Neural crest cell (in vitro differentiated cells): ENCODE data around the gene C2CD2L. TPM values are rescaled to one million over a fixed set of nuclear protein-coding genes. Genes with fewer than 3 reads are reported as not detected.
"Not testable (repeated sequence)": the region's sequence is repeated elsewhere in the genome, so short reads cannot be mapped to it uniquely, and the experiment has no call there.

Experiments used
- DNase-seq: peaks from one replicate; pipeline ENCODE4 v3.0.0; 2021; ENCODE audit warnings: low read depth, mixed read lengths, low spot score
- H3K27ac Mint-ChIP-seq: one replicate; pipeline ENCODE4 v1.8.0; 2021; ENCODE audit warnings: mild to moderate bottlenecking, mixed read lengths; ENCODE audit not compliant: unreplicated experiment
- H3K27me3 Mint-ChIP-seq: 2 replicates; pipeline ENCODE4 v1.8.0; 2021; ENCODE audit warnings: low read depth, mild to moderate bottlenecking, mixed read lengths
- H3K36me3 Mint-ChIP-seq: 2 replicates; pipeline ENCODE4 v1.8.0; 2021; ENCODE audit warnings: low read depth, mild to moderate bottlenecking, mixed read lengths
- H3K4me1 Mint-ChIP-seq: 2 replicates; pipeline ENCODE4 v1.8.0; 2021; ENCODE audit warnings: mixed read lengths
- H3K4me3 Mint-ChIP-seq: one replicate; pipeline ENCODE4 v1.8.0; 2021; ENCODE audit warnings: mild to moderate bottlenecking, mixed read lengths
- H3K9me3 Mint-ChIP-seq: 2 replicates; pipeline ENCODE4 v1.8.0; 2021; ENCODE audit warnings: mixed read lengths
- total RNA-seq: library from RNA; stranded (reverse); gene quantifications from 2 replicates; pipeline ENCODE4 v1.2.1, GENCODE V29; 2021
- TF ChIP-seq, protein P1 (sequence below): fragments of 200-600 bp; sonication (generic); conservative IDR thresholded peaks from 2 replicates; pipeline ENCODE4 v1.5.0; 2021; ENCODE audit warnings: antibody characterized with exemption, mild to moderate bottlenecking

The C2CD2L gene
- total RNA-seq, 1 donor from 2014 or later, result 9.8 TPM

DNA sequence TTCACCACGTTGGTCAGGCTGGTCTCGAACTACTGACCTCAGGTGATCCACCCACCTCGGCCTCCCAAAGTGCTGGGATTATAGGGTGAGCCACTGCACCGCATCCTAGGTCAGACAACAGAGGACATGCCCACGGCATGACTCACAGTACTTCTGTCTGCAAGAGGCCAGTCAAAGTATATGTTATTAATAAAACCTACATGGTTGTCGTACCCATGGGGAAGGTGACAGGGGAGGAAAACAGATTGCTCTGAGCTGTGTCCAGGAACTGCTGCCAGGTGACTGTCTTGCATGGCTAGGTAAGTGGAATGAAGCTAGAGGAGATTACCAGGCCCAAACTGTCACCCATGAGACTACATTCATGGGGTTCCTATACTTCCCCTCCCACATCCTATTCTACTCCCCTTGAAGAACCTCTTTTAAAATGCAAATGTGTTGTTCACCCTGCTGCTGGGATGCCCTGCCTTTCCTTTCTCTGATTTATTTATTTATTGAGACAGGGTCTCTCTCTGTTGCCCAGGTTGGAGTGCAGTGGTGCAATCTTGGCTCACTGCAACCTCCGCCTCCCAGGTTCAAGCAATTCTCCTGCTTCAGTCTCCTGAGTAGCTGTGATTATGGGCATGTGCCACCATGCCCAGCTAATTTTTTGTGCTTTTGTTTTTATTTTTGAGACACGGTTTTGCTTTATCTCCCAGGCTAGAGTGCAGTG is 59.4 kb downstream of the C2CD2L start:
- no peak for DNase-seq
- H3K9me3 Mint-ChIP-seq, result no peaks in the 10 kb centered on the region
- no peaks in the 10 kb centered on the region for H3K27me3 Mint-ChIP-seq
- no peaks in the 10 kb centered on the region for H3K36me3 Mint-ChIP-seq
- no peak overlapping the region for H3K4me3 Mint-ChIP-seq
- H3K4me1 Mint-ChIP-seq, result peaks cover 7% of the 10 kb centered on the region
- H3K27ac Mint-ChIP-seq, result no peak overlapping the region
- TF ChIP-seq, protein P1, sequence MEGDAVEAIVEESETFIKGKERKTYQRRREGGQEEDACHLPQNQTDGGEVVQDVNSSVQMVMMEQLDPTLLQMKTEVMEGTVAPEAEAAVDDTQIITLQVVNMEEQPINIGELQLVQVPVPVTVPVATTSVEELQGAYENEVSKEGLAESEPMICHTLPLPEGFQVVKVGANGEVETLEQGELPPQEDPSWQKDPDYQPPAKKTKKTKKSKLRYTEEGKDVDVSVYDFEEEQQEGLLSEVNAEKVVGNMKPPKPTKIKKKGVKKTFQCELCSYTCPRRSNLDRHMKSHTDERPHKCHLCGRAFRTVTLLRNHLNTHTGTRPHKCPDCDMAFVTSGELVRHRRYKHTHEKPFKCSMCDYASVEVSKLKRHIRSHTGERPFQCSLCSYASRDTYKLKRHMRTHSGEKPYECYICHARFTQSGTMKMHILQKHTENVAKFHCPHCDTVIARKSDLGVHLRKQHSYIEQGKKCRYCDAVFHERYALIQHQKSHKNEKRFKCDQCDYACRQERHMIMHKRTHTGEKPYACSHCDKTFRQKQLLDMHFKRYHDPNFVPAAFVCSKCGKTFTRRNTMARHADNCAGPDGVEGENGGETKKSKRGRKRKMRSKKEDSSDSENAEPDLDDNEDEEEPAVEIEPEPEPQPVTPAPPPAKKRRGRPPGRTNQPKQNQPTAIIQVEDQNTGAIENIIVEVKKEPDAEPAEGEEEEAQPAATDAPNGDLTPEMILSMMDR, result no peak

DNA sequence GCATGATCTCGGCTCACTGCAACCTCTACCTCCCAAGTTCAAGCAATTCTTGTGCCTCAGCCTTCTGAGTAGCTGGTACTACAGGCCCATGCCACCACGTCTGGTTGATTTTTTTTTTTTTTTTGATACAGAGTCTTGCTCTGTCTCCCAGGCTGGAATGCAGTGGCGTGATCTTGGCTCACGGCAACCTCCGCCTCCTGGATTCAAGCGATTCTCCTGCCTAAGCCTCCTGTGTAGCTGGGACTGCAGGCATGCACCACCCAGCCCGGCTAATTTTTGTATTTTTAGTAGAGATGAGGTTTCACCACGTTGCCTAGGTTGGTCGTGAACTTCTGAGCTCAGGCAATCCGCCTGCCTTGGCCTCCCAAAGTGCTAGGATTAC is 59.9 kb downstream of the C2CD2L start:
- H3K4me1 Mint-ChIP-seq, H3K4me3 Mint-ChIP-seq, H3K36me3 Mint-ChIP-seq, H3K9me3 Mint-ChIP-seq, H3K27me3 Mint-ChIP-seq, H3K27ac Mint-ChIP-seq, DNase-seq: not testable (repeated sequence)

DNA sequence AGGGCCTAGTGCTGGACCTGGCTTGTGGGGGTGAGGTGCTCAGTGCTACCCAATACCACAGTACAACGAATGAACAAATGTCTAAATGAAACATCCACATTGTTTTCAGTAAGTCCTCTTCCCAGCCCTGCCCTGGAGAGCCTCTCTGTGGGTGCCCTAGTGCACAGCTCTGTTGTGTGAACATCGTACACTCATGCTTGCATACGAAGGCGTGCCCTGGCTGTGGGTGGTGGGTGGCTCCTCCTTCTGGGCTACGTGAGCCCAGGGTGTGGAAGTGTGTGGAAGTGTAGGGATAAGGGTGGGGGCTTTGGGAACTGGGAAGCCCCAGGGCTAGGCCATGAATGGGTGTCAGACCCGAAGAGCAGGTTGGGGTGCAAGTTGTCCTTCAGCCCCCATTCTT is 60.8 kb downstream of the C2CD2L start:
- no peak for DNase-seq
- no peaks in the 10 kb centered on the region for H3K9me3 Mint-ChIP-seq
- TF ChIP-seq, protein P1, result no peak
- no peak overlapping the region for H3K27ac Mint-ChIP-seq
- peaks cover 11% of the 10 kb centered on the region for H3K4me1 Mint-ChIP-seq
- no peaks in the 10 kb centered on the region for H3K36me3 Mint-ChIP-seq
- H3K4me3 Mint-ChIP-seq, result peak overlapping the region; percentile 75
- no peaks in the 10 kb centered on the region for H3K27me3 Mint-ChIP-seq

Other genes with a start within 250 kb of the C2CD2L start
- gene CXCR5, start 223.5 kb upstream of the C2CD2L start, total RNA-seq, result not detected in 2 replicates
- gene BCL9L, start 181.4 kb upstream of the C2CD2L start, total RNA-seq, result 19.2 and 21.2 TPM in 2 replicates
- gene UPK2, start 151.0 kb upstream of the C2CD2L start, total RNA-seq, result not detected in 2 replicates
- not detected in 2 replicates for gene FOXR1, start 135.6 kb upstream of the C2CD2L start, total RNA-seq
- 32.5 and 35.1 TPM in 2 replicates for gene CENATAC, start 109.2 kb upstream of the C2CD2L start, total RNA-seq
- 1,203 and 1,208 TPM in 2 replicates for gene RPS25, start 89.0 kb upstream of the C2CD2L start, total RNA-seq
- 88.1 and 90.1 TPM in 2 replicates for gene TRAPPC4, start 88.6 kb upstream of the C2CD2L start, total RNA-seq
- 50.2 and 50.3 TPM in 2 replicates for gene SLC37A4, start 76.5 kb upstream of the C2CD2L start, total RNA-seq
- gene HYOU1, start 50.1 kb upstream of the C2CD2L start, total RNA-seq, result 199 and 204 TPM in 2 replicates
- gene VPS11, start 39.5 kb upstream of the C2CD2L start, total RNA-seq, result 30.6 and 35.4 TPM in 2 replicates
- gene HMBS, start 22.5 kb upstream of the C2CD2L start, total RNA-seq, result 55.5 and 58.4 TPM in 2 replicates
- 48.8 and 49.5 TPM in 2 replicates for gene DPAGT1, start 5.5 kb upstream of the C2CD2L start, total RNA-seq
- 38.5 and 38.6 TPM in 2 replicates for gene HINFP, start 14.2 kb downstream of the C2CD2L start, total RNA-seq
- gene ABCG4, start 41.7 kb downstream of the C2CD2L start, total RNA-seq, result 3.1 and 3.3 TPM in 2 replicates
- gene NLRX1, start 61.4 kb downstream of the C2CD2L start, total RNA-seq, result 9.1 and 9.3 TPM in 2 replicates
- 0.14 and 0.42 TPM in 2 replicates for gene NHERF4, start 78.1 kb downstream of the C2CD2L start, total RNA-seq
- 43.5 and 44.1 TPM in 2 replicates for gene CBL, start 99.0 kb downstream of the C2CD2L start, total RNA-seq
- gene MCAM, start 209.8 kb downstream of the C2CD2L start, total RNA-seq, result 61.6 and 66.7 TPM in 2 replicates
- gene RNF26, start 227.2 kb downstream of the C2CD2L start, total RNA-seq, result 47.9 and 51.8 TPM in 2 replicates
- gene C1QTNF5, start 233.5 kb downstream of the C2CD2L start, total RNA-seq, result 1.9 and 2.1 TPM in 2 replicates
- gene MFRP, start 239.4 kb downstream of the C2CD2L start, total RNA-seq, result not detected in 2 replicates